GM18519 (cell line): ENCODE measurements around the gene SLC6A20.

Experiments used
- ATAC-seq: cut with Tn5 transposase; IDR thresholded peaks from one replicate; pipeline ENCODE4 v1.9.1; 2021; ENCODE audit warnings: mild to moderate bottlenecking, moderate library complexity; ENCODE audit not compliant: unreplicated experiment, low FRiP score

SLC6A20 gene, protein sequence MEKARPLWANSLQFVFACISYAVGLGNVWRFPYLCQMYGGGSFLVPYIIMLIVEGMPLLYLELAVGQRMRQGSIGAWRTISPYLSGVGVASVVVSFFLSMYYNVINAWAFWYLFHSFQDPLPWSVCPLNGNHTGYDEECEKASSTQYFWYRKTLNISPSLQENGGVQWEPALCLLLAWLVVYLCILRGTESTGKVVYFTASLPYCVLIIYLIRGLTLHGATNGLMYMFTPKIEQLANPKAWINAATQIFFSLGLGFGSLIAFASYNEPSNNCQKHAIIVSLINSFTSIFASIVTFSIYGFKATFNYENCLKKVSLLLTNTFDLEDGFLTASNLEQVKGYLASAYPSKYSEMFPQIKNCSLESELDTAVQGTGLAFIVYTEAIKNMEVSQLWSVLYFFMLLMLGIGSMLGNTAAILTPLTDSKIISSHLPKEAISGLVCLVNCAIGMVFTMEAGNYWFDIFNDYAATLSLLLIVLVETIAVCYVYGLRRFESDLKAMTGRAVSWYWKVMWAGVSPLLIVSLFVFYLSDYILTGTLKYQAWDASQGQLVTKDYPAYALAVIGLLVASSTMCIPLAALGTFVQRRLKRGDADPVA

DNA sequence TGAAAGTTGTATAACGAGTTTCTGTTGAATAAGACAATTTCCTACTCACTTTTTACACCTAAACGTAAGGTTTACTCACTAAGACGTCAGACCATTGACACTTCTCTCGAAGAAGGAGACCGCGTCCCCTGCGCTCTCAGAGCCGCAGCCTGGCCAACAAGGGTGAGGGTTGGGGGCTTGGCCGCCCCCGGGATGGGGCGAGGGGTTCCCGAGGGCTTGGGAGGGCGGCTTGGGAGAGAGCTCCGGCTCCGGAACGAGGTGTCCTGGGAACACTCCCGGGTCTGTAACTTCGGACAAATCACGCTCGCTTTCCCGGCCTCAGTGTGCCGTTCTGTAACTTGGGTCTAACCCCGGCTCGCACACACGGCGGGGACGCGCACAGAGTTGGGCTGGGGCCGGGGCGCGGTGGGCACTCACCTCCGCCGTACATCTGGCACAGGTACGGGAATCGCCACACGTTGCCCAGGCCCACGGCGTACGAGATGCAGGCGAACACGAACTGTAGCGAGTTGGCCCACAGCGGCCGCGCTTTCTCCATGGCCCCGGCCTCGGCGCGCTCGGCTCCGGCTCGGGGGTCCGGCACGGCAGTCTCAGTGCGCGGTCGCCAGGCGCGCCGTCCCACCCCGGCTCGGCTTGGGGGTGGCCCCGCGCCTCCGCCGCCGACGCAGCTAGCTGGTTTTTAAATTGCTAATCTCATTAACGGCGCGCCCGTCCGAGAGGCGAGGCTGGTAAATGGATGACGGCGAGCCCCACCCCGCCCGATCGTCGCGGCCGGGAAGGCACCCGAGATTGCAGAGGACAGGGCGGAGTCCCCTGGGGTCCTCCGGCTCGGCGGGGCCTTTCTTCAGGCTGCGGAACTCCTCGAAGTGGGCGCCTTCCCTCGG is at the start of gene SLC6A20:
Gene SLC6A20 (minus strand): TSS at position 655 of the 884 bp plus-strand sequence. CDS start 117 bp downstream, at position 538.
- ATAC-seq, result no peak

- ATAC-seq, result no peak
Observed at GRCh38 chr3:45844616-45845015, 48.3 kb upstream of the SLC6A20 start.

DNA sequence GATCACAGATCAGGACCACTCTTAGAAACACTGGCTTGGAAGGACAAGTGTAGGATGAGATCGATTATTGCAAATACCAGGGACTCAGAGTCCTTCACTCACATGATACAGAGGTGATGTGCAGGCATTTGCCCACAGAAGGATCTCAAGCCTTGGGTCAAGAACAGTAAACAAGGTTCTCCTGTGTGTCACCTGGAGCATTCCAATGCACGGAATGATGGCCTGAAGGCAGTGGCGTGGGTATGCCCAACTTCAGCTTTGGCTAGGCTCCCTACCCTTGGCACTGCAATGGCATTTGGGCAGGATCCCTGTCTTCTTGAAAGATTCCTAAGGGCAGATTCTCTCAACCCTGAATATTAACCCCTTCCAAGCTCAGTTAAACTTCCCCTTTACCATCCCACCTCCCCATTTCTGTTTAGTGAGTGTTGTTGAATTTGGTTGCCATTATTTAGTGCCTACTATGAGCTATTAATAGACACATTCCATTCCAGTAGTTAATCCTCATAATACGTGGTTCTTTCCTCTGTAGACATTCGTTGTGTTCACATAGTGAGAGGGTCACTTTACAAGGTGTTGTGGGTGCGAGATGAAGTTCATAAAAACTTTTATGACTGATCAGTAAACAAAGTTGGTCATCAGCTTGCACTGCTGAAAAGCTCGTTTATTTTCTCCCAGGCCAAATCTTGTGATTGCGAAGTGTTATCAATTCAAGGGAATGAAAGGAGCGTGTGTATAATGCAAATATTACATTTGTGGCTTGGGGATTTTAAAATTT is 46.7 kb upstream of the SLC6A20 start:
- ATAC-seq, result no peak

DNA sequence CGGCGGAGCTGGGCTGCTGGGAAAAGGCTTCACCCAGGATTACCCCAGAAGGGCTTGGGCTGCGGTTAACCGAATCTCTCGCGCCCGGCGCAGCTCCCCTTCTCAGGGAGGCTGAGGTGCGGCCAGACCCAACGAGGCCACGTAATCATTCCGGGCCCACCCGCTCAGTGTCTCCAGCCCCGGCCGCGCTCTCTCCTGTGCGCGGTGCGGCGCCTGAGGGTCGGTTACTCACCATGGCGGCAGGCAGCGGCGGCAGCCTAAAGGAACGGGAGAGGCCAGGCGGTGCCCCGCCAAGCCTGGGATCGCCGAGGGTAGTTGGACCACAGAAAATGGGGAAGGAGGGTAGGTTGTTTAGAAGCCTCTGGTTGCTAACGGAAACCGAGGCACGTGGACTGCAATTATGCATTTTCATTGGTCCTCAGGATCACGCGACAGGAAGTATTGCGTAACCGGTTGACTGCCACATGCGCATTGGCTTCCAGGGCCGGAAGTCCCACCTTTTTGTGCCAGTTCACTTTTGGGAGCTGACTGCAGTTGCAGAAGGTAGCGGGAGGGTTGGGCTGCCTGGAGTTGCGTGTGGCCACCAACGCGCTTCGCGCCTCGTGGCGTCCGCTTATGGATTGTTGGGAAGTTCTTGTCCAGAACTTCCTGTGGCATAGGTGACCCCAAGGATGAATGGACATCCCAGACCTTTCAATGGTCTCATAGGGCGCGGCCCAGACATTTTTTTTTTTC is 45.6 kb upstream of the SLC6A20 start, which contains the start of gene LZTFL1:
Gene LZTFL1 (minus strand): TSS at position 363 of the 735 bp plus-strand sequence. CDS start 128 bp downstream, at position 235.
- peak; percentile 80 for ATAC-seq

GRCh38 chr3:45841420-45841756 is 45.1 kb upstream of the SLC6A20 start:
- no peak for ATAC-seq

DNA sequence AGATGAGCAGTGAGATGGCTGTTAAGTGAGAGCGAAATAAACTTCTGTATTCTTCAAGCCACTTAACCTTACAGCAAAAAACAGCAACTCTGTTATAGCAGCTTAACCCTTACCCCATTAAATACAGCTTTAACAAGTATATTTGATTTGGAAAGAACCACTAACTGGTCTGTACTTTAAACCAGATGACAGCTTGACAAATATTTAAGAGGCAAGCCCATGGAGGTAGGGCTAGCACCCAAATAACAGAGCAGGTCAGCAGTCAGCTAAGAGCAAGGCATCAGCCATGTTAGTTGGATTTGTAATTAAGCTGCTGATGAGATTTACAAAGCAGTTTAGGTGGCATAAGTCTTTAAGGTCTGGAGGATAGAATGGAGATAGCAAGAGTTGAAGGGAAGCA is 42.1 kb upstream of the SLC6A20 start:
- ATAC-seq, result no peak

DNA sequence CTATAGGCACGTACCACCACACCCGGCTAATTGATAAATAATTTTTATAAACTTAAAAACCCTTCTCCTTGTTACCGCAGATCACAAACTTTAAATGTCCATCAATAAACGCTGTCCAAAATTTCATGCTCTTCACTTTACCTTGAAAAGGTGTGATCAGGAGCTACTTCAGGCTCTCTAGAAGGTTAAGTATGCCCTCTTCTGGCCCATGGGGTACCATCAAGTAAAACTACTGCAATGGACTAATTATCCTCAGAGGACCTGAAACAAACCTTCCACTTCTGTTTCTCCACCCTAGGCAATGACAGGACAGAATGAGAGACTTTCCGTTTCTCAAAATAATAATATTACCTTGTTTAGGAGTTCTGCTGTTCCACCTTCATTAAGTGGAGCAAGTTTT is 36.4 kb upstream of the SLC6A20 start:
- no peak for ATAC-seq

- ATAC-seq, result no peak
Observed at GRCh38 chr3:45830121-45830520, 33.8 kb upstream of the SLC6A20 start.

GRCh38 chr3:45826908-45827307 is 30.6 kb upstream of the SLC6A20 start:
- no peak for ATAC-seq

DNA sequence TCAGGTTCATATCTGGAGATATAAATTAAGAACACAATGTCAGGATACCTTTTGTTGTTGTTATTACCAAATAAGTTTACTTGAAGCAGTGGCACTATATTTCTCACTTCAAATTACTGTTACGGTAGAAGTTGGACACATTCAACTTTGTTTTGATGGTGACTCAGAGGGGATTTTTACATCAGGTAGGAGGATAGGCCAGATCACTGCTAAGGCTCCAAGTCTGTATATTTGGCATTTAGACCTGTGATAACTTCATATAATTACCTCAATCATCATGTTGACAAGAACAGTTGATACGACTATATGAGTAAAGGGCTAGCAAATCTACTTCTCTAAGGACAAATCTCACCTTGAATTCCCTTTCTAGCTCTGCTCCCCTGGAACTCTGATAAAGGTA is 30.0 kb upstream of the SLC6A20 start:
- no peak for ATAC-seq

GRCh38 chr3:45821127-45821526 is 24.8 kb upstream of the SLC6A20 start:
- ATAC-seq, result no peak

DNA sequence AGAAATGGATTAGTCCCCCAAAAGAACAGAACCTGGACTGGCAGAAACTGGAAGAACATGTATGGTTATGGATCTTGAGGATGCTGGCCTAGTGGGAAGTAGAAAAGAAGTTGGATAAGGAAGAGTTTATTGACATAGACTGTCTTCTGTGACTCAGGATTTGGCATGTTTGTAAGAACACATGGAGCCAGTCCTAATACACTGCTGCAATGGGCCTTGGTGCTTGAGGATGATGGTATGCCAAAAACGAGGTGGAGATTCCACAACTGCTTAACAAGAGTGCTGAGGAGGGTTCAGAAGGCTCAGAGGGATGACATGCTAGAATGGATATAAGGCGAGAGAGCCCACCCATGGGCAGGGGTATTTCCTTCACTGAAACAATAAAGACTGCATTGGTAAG is 23.2 kb upstream of the SLC6A20 start:
- no peak for ATAC-seq

- no peak for ATAC-seq
Observed at GRCh38 chr3:45817831-45818522, 21.6 kb upstream of the SLC6A20 start.

GRCh38 chr3:45816544-45816943 is 20.2 kb upstream of the SLC6A20 start:
- no peak for ATAC-seq

GRCh38 chr3:45814322-45814721 is 18.0 kb upstream of the SLC6A20 start:
- ATAC-seq, result no peak

DNA sequence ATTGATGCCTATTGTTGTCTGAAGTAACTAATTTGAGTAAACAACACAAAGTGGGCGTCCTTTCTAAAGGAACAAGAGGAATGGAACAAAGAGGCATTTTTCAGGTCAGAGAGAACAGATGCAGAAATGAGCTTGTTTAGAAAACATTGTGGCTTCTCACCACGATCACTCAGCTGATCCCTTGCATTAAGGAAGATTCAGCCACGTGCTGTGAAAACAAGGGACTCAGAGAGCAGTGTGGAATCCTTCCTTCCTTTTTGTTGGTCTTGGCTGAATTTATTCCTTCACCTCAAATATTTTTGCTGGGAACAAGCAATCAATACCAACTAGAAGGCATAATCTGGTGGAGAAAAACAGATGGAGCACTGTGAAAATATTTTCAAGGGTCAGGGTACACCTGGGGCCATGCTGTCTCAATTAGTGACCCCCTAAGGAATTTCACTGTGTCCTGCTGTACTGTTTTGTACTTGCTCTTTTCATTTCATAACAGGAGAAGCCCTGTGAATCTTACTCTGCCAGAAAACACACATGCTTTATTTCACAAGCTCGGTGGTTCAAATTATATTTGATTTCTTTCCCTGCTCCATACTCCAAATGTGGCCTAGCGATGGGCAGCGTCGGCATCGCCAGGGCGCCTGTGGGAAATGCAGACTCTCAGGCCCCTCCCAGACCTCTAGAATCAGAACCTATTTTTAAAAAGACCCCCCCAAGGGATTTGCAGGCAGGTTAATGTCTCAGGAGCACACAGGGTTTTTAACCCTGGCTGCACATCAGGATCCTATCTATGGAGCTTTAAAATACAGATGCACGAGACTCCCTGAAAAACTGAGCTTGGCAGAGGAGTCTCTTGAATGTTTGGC is 11.6 kb upstream of the SLC6A20 start:
- ATAC-seq, result no peak

DNA sequence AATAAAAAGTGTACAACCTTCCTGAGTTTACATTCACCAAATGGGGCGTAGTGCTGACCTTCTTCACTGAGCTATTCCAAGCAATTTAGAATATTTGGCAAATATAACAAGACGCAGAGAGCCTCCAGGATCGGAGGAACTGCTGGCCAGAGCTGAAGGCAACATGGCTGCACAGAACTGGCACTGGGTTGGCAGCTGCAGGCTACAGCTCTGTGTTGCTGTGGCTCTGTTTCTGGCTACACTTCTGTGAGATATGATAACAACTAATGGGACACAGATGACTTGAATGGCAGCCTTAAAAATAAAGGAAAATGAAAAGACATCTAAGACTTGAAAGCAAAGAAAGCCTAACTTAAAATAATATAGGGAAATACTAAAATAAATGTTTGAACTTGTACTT is 10.8 kb upstream of the SLC6A20 start:
- ATAC-seq, result no peak

- no peak for ATAC-seq
Observed at GRCh38 chr3:45806072-45806471, 9.7 kb upstream of the SLC6A20 start.
